ENCODE results near the gene TRRAP.

- TF ChIP-seq CTCF (IDR thresholded peaks at IDR 0.05; ENCODE audit: low read depth, low read length, missing input control) (no peak), FOXA2 (IDR thresholded peaks at IDR 0.05) (no peak), GABPA (IDR thresholded peaks at IDR 0.05 in 1 of 2, conservative IDR thresholded peaks at IDR 0.05 in 1 of 2) (no peak), YY1 (IDR thresholded peaks at IDR 0.05) (no peak), ZBTB33 (IDR thresholded peaks at IDR 0.05) (no peak), ATF3 (IDR thresholded peaks at IDR 0.05) (no peak)
Observed at GRCh38 chr7:98911916-98912315, 33.6 kb downstream of the TRRAP start.
